ENCODE measurements around the gene FHIT.

FHIT gene

GRCh38 chr3:61227799-61228198 lies 23.5 kb downstream of the FHIT start:
- in situ Hi-C loops (cut with HindIII; ENCODE audit: low pct_ligation_motif_present, low sequenced_read_pairs), result no loop called here

GRCh38 chr3:61226166-61226686 lies 25.0 kb downstream of the FHIT start:
- no peaks in the 10 kb centered on the region for H3K36me3 ChIP-seq (replicated peaks)
- in situ Hi-C loops (cut with HindIII; ENCODE audit: low pct_ligation_motif_present, low sequenced_read_pairs), result no loop called here
- no peaks in the 10 kb centered on the region for H3K27me3 ChIP-seq (replicated peaks)
- H3K27ac ChIP-seq, result no peak overlapping the region
- DNase-seq, result no peak
- no peak overlapping the region for H3K4me3 ChIP-seq (ENCODE audit: low read depth, low read length)
- no peak for TF ChIP-seq CTCF (IDR thresholded peaks at IDR 0.05; ENCODE audit: low read depth, low read length, missing control alignments)

More at GRCh38 chr3:61227799-61228198, 23.5 kb downstream of the FHIT start:
- Histone ChIP-seq H3K27me3 (replicated peaks) (no peaks in the 10 kb centered on the region), H3K27ac (no peak overlapping the region), H3K4me3 (ENCODE audit: low read depth, low read length) (no peak overlapping the region), H3K36me3 (replicated peaks) (no peaks in the 10 kb centered on the region)
- TF ChIP-seq CTCF (IDR thresholded peaks at IDR 0.05; ENCODE audit: low read depth, low read length, missing control alignments), result no peak
- no peak for DNase-seq

GRCh38 chr3:61224823-61225222 lies 26.4 kb downstream of the FHIT start:
- DNase-seq, result no peak
- H3K27me3 ChIP-seq (replicated peaks), result no peaks in the 10 kb centered on the region
- H3K27ac ChIP-seq, result no peak overlapping the region
- TF ChIP-seq CTCF (IDR thresholded peaks at IDR 0.05; ENCODE audit: low read depth, low read length, missing control alignments), result no peak
- no peaks in the 10 kb centered on the region for H3K36me3 ChIP-seq (replicated peaks)
- in situ Hi-C loops (cut with HindIII; ENCODE audit: low pct_ligation_motif_present, low sequenced_read_pairs), result no loop called here
- no peak overlapping the region for H3K4me3 ChIP-seq (ENCODE audit: low read depth, low read length)

GRCh38 chr3:61223451-61223850 lies 27.8 kb downstream of the FHIT start:
- in situ Hi-C loops (cut with HindIII; ENCODE audit: low pct_ligation_motif_present, low sequenced_read_pairs), result no loop called here
- H3K27ac ChIP-seq, result no peak overlapping the region
- no peak for TF ChIP-seq CTCF (IDR thresholded peaks at IDR 0.05; ENCODE audit: low read depth, low read length, missing control alignments)
- no peaks in the 10 kb centered on the region for H3K36me3 ChIP-seq (replicated peaks)
- no peaks in the 10 kb centered on the region for H3K27me3 ChIP-seq (replicated peaks)
- H3K4me3 ChIP-seq (ENCODE audit: low read depth, low read length), result no peak overlapping the region
- DNase-seq, result no peak

GRCh38 chr3:61222467-61222866 lies 28.8 kb downstream of the FHIT start:
- TF ChIP-seq CTCF (IDR thresholded peaks at IDR 0.05; ENCODE audit: low read depth, low read length, missing control alignments), result no peak
- H3K4me3 ChIP-seq (ENCODE audit: low read depth, low read length), result no peak overlapping the region
- no peaks in the 10 kb centered on the region for H3K27me3 ChIP-seq (replicated peaks)
- in situ Hi-C loops (cut with HindIII; ENCODE audit: low pct_ligation_motif_present, low sequenced_read_pairs), result no loop called here
- no peak overlapping the region for H3K27ac ChIP-seq
- no peaks in the 10 kb centered on the region for H3K36me3 ChIP-seq (replicated peaks)
- no peak for DNase-seq

- no peak overlapping the region for H3K27ac ChIP-seq
- no peaks in the 10 kb centered on the region for H3K27me3 ChIP-seq (replicated peaks)
- no peak overlapping the region for H3K4me3 ChIP-seq (ENCODE audit: low read depth, low read length)
- no peak for TF ChIP-seq CTCF (IDR thresholded peaks at IDR 0.05; ENCODE audit: low read depth, low read length, missing control alignments)
- in situ Hi-C loops (cut with HindIII; ENCODE audit: low pct_ligation_motif_present, low sequenced_read_pairs), result no loop called here
- no peaks in the 10 kb centered on the region for H3K36me3 ChIP-seq (replicated peaks)
- DNase-seq, result no peak
Measured at GRCh38 chr3:61221759-61222362, 29.4 kb downstream of the FHIT start.
